BLaER1 (cell line): ENCODE data around the gene MYB.

Source experiments
- H3K27ac ChIP-seq: shearing (Covaris generic); formaldehyde crosslinking; 2 replicates; pipeline ENCODE4 v1.8.1; 2022
- H3K27me3 ChIP-seq: shearing (Covaris generic); formaldehyde crosslinking; 2 replicates; pipeline ENCODE4 v1.8.1; 2022
- H3K36me3 ChIP-seq: shearing (Covaris generic); formaldehyde crosslinking; 2 replicates; pipeline ENCODE4 v1.8.1; 2022
- H3K4me1 ChIP-seq: shearing (Covaris generic); formaldehyde crosslinking; 2 replicates; pipeline ENCODE4 v1.8.1; 2022
- H3K4me2 ChIP-seq: shearing (Covaris generic); formaldehyde crosslinking; 2 replicates; pipeline ENCODE4 v1.8.1; 2022
- H3K4me3 ChIP-seq: shearing (Covaris generic); formaldehyde crosslinking; 2 replicates; pipeline ENCODE4 v1.8.1; 2022
- H3K9ac ChIP-seq: shearing (Covaris generic); formaldehyde crosslinking; 2 replicates; pipeline ENCODE4 v1.8.1; 2022
- H3K9me3 ChIP-seq: shearing (Covaris generic); formaldehyde crosslinking; 2 replicates; pipeline ENCODE4 v1.8.1; 2022
- H4K20me1 ChIP-seq: shearing (Covaris generic); formaldehyde crosslinking; 2 replicates; pipeline ENCODE4 v1.8.1; 2022
- Cebpa-rat ChIP-seq: shearing (Covaris generic); IDR thresholded peaks from 2 replicates; pipeline ENCODE4 v1.8.1; 2022

MYB gene

DNA sequence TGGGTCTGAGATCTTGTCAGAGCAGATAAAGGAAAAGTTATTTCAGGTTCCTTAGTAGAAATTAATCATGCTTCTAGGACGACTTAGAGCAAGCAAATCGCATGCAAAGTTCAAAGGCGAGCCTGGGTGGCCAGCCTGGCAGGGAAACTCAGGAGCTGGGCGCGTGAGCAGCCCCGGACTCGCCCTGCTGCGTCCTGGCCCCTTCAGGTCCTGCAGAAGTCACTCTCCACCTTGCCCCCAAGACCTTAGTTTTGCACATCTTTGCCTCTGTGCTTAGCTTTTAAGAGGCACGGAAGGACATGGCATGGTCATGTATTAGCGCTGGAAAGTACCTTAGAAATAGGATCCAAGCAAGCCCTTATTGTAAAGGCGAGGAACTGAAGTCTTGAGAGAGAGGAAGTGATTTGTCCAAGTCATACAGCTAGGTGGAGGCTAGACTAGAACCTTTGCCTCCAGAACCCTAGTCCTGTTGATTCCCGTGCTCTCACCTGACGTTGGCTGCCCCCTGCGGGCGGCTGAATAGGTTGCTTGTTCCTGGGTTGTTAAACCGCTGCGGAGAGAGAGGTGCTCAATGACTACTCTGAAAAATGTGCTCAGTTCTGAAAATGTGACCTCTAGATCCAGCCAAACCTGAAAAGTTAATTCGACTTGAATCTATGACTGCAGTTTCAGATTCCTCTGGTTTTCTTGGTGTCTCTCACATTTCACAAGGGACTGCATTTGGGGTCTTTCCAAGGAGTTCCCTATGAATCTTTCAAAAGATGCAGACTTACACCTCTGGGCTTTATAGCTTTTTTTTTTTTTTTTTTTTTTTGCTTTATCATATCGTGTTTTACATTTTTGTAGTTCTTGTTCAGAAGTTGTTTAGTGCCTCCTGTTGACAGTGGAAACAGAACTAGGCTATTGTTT lies 2.7 kb downstream of the MYB start:
- H3K4me3 ChIP-seq: peak overlapping the region; percentile 99
- H4K20me1 ChIP-seq: peaks cover 67% of the 10 kb centered on the region
- peak overlapping the region; percentile 99 for H3K9ac ChIP-seq

GRCh38 chr6:135185483-135185882 lies 4.4 kb downstream of the MYB start:
- Histone ChIP-seq H3K27ac (peak overlapping the region; percentile 99), H3K4me2 (peak overlapping the region; percentile 92), H3K4me1 (peaks cover 55% of the 10 kb centered on the region), H3K9me3 (no peaks in the 10 kb centered on the region; the same call in 1 of the 2 replicates), H3K9ac (peak overlapping the region; percentile 99), H3K27me3 (no peaks in the 10 kb centered on the region), H3K36me3 (peaks cover 83% of the 10 kb centered on the region), H3K4me3 (peak overlapping the region; percentile 99), H4K20me1 (peaks cover 84% of the 10 kb centered on the region)
- no peak for TF ChIP-seq Cebpa-rat

More for the DNA sequence above, 2.7 kb downstream of the MYB start:
- Histone ChIP-seq H3K9me3 (no peaks in the 10 kb centered on the region; the same call in 1 of the 2 replicates), H3K27me3 (no peaks in the 10 kb centered on the region), H3K4me1 (peaks cover 50% of the 10 kb centered on the region), H3K36me3 (peaks cover 66% of the 10 kb centered on the region), H3K27ac (peak overlapping the region; percentile 99), H3K4me2 (peak overlapping the region; percentile 92)
- no peak for TF ChIP-seq Cebpa-rat

DNA sequence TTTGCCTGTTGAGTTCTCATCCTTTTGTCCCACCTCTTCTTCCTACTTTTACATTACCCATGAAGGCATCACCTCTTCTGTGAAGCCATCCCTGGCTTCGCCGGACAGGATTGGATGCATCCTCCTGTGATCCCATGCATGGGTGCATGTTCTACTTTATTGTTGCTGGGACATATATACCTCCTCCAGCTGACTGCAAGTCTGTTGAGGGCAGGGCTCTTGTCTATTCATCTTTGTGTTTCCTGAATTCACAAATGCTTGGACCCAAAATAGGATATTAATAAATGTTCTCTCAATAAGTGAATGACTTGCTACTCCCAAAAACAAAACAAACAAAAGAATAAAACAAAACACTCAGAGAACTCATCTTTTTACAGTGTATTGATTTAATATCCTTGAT lies 5.1 kb downstream of the MYB start:
- Histone ChIP-seq H3K4me1 (peaks cover 62% of the 10 kb centered on the region), H3K27ac (peak overlapping the region; percentile 99), H3K9me3 (no peaks in the 10 kb centered on the region; the same call in 1 of the 2 replicates), H3K4me2 (peak overlapping the region; percentile 92), H3K4me3 (peak overlapping the region; percentile 99), H3K9ac (peak overlapping the region; percentile 99), H3K36me3 (peaks cover 91% of the 10 kb centered on the region), H4K20me1 (peaks cover 92% of the 10 kb centered on the region), H3K27me3 (no peaks in the 10 kb centered on the region)
- TF ChIP-seq Cebpa-rat: no peak

DNA sequence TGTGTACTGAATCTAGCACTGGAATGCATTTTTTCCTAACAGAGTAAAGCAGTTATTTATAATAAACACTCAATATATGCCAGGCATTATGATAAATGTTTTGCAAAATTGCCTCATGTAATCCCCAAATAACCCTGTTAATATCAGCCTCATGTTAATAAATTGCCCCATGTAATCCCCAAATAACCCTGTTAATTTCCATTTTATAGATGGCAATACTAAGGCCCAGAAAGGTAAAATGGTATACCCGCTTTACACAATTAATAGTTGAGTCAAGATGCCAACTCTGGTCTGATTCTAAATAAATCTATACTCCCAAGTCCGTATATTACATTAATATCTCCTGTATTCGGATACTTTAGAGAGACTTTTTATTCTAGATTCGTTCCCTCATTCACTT lies 6.3 kb downstream of the MYB start:
- Histone ChIP-seq H4K20me1 (peaks cover 100% of the 10 kb centered on the region), H3K9ac (peak overlapping the region; percentile 99; the same call in 1 of the 2 replicates)
- no peak for TF ChIP-seq Cebpa-rat

GRCh38 chr6:135188718-135189117 lies 7.6 kb downstream of the MYB start:
- peak overlapping the region; percentile 60 for H3K27ac ChIP-seq
- peaks cover 87% of the 10 kb centered on the region for H3K4me1 ChIP-seq
- H3K9ac ChIP-seq: peak overlapping the region; percentile 49
- no peaks in the 10 kb centered on the region for H3K27me3 ChIP-seq
- H3K4me3 ChIP-seq: peak overlapping the region; percentile 29
- H3K4me2 ChIP-seq: peak overlapping the region; percentile 69
- H3K36me3 ChIP-seq: peaks cover 94% of the 10 kb centered on the region
- no peak for TF ChIP-seq Cebpa-rat
- H4K20me1 ChIP-seq: peaks cover 100% of the 10 kb centered on the region
- no peaks in the 10 kb centered on the region for H3K9me3 ChIP-seq

More for the DNA sequence above, 6.3 kb downstream of the MYB start:
- Histone ChIP-seq H3K27me3 (no peaks in the 10 kb centered on the region), H3K4me1 (peaks cover 73% of the 10 kb centered on the region), H3K4me3 (peak overlapping the region; percentile 99), H3K9me3 (no peaks in the 10 kb centered on the region; the same call in 1 of the 2 replicates), H3K27ac (peak overlapping the region; percentile 99; the same call in 1 of the 2 replicates), H3K4me2 (peak overlapping the region; percentile 92), H3K36me3 (peaks cover 94% of the 10 kb centered on the region)

- Histone ChIP-seq H4K20me1 (peaks cover 100% of the 10 kb centered on the region), H3K36me3 (peaks cover 94% of the 10 kb centered on the region), H3K27ac (peak overlapping the region; percentile 60; the same call in 1 of the 2 replicates)
Measured at GRCh38 chr6:135189344-135189743, 8.2 kb downstream of the MYB start.

DNA sequence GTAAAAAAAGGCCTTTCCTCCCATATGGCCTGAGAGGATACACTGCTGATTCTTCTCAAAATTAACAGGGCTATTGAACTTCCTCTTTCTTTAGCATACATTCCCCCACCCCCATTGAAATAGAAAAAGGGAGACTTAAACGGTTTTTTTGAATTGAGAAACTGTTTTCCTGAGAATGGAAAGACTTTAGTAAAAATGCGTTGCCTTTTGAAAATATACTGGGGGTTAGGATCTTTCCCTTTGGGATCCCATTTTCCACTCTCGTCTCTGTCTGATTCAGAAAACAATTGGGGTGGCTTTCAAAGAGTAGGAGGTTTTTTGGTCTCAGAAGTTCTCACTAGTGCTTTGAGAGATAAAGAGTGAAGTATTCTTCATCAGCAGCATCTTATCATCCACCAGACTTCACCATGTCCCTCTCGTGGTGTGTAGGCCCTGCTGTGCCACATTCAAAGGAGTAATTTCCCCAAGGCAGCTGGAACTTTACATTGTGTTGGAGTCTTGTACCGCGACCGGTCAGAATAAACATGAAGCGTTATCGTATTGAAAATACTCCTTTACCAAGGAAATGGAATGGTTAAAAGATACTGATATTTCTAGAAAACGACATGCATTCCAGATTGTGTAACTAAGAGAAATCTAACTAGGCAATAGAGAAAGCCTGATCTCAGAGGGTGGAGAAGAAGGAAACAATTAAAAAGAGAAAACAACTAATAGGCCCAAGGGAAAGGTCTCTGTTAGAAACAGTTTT lies 10.6 kb downstream of the MYB start:
- Histone ChIP-seq H4K20me1 (peaks cover 100% of the 10 kb centered on the region), H3K27ac (peak overlapping the region; percentile 52), H3K4me1 (peaks cover 90% of the 10 kb centered on the region), H3K27me3 (no peaks in the 10 kb centered on the region), H3K4me3 (no peak overlapping the region), H3K9me3 (no peaks in the 10 kb centered on the region), H3K4me2 (peak overlapping the region; percentile 69), H3K9ac (no peak overlapping the region), H3K36me3 (peaks cover 99% of the 10 kb centered on the region)
- no peak for TF ChIP-seq Cebpa-rat

More at GRCh38 chr6:135189344-135189743, 8.2 kb downstream of the MYB start:
- Histone ChIP-seq H3K9me3 (no peaks in the 10 kb centered on the region), H3K4me2 (peak overlapping the region; percentile 69), H3K4me1 (peaks cover 93% of the 10 kb centered on the region), H3K27me3 (no peaks in the 10 kb centered on the region), H3K4me3 (no peak overlapping the region), H3K9ac (peak overlapping the region; percentile 49; the same call in 1 of the 2 replicates)
- TF ChIP-seq Cebpa-rat: no peak

DNA sequence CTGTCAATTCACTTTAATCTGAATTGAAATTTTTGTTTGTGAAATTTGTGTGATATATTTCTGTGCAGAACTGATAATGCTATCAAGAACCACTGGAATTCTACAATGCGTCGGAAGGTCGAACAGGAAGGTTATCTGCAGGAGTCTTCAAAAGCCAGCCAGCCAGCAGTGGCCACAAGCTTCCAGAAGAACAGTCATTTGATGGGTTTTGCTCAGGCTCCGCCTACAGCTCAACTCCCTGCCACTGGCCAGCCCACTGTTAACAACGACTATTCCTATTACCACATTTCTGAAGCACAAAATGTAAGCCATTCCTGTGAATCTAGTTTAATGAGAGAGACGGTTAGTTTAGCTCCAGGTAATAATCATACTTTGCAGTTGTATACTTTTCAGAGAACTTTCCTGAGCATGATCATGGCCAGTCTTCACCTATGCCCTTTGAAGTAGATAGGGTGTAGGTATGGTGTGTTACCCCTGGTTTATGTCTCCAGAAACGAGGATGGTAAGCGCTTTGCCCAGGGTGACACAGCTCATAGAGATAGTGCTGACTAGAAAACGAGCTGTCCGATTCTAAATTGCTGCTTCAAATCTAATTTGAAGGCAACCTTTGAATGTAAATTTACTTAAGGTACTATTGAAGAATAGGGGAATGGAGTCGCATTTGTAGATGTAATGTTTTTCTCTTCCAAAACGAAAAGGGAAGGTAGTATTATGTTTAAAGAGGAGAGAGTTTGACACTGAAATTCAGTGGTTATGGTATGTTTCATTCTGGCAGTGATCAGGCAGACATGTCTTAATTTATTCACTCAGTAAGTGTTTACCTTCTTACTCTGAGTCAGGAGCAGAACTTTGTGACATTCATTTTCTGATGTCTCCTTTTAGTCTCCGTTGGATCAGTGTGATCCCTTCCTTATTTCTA lies 11.4 kb downstream of the MYB start:
- TF ChIP-seq Cebpa-rat: no peak
- H3K36me3 ChIP-seq: peaks cover 99% of the 10 kb centered on the region
- H3K4me1 ChIP-seq: peaks cover 87% of the 10 kb centered on the region
- H3K4me2 ChIP-seq: peak overlapping the region; percentile 69; the same call in 1 of the 2 replicates
- H4K20me1 ChIP-seq: peaks cover 100% of the 10 kb centered on the region
- peak overlapping the region; percentile 52; the same call in 1 of the 2 replicates for H3K27ac ChIP-seq
- H3K9me3 ChIP-seq: no peaks in the 10 kb centered on the region
- H3K9ac ChIP-seq: no peak overlapping the region
- H3K4me3 ChIP-seq: no peak overlapping the region
- no peaks in the 10 kb centered on the region for H3K27me3 ChIP-seq

GRCh38 chr6:135193221-135193620 lies 12.1 kb downstream of the MYB start:
- Histone ChIP-seq H4K20me1 (peaks cover 100% of the 10 kb centered on the region), H3K9me3 (no peaks in the 10 kb centered on the region), H3K27ac (no peak overlapping the region), H3K36me3 (peaks cover 100% of the 10 kb centered on the region), H3K9ac (no peak overlapping the region), H3K27me3 (no peaks in the 10 kb centered on the region), H3K4me1 (peaks cover 80% of the 10 kb centered on the region), H3K4me3 (no peak overlapping the region), H3K4me2 (0 out of 2 replicates have a peak overlapping the region, but pooled peaks have one; percentile 19)
- no peak for TF ChIP-seq Cebpa-rat
